ENCODE results near the gene ITGBL1. TPM values are rescaled to one million over a fixed set of nuclear protein-coding genes. Genes with fewer than 3 reads are reported as not detected.

ITGBL1 gene
- total and polyA plus RNA-seq, 2 experiments from 2014 or later = 0.29 TPM; not detected in 1

GRCh38 chr13:101681834-101682233, 229.4 kb downstream of the ITGBL1 start:
- TF ChIP-seq CTCF (conservative IDR thresholded peaks at IDR 0.05; ENCODE audit: low read depth in 2 of 2) (no peak), ZNF462 (CRISPR knock-in tag; IDR thresholded peaks at IDR 0.05) (no peak), EZH2 (IDR thresholded peaks at IDR 0.05; ENCODE audit: low read depth, unreplicated experiment) (no peak), EZH2phosphoT487 (IDR thresholded peaks at IDR 0.05; ENCODE audit: unreplicated experiment) (no peak), STAT1 (IDR thresholded peaks at IDR 0.05; ENCODE audit: unreplicated experiment) (no peak), JUNB (IDR thresholded peaks at IDR 0.05; ENCODE audit: unreplicated experiment) (no peak), CREB1 (CRISPR knock-in tag; IDR thresholded peaks at IDR 0.05; ENCODE audit: low read depth) (no peak), POLR2AphosphoS5 (IDR thresholded peaks at IDR 0.05; ENCODE audit: low read depth) (no peak), NANOG (IDR thresholded peaks at IDR 0.05; ENCODE audit: borderline replicate concordance) (no peak), ZNF331 (CRISPR knock-in tag; IDR thresholded peaks at IDR 0.05; ENCODE audit: low read depth) (no peak), ETS1 (IDR thresholded peaks at IDR 0.05) (no peak), ZNF114 (CRISPR knock-in tag; IDR thresholded peaks at IDR 0.05) (no peak)
- TF ChIP-seq, protein P1, sequence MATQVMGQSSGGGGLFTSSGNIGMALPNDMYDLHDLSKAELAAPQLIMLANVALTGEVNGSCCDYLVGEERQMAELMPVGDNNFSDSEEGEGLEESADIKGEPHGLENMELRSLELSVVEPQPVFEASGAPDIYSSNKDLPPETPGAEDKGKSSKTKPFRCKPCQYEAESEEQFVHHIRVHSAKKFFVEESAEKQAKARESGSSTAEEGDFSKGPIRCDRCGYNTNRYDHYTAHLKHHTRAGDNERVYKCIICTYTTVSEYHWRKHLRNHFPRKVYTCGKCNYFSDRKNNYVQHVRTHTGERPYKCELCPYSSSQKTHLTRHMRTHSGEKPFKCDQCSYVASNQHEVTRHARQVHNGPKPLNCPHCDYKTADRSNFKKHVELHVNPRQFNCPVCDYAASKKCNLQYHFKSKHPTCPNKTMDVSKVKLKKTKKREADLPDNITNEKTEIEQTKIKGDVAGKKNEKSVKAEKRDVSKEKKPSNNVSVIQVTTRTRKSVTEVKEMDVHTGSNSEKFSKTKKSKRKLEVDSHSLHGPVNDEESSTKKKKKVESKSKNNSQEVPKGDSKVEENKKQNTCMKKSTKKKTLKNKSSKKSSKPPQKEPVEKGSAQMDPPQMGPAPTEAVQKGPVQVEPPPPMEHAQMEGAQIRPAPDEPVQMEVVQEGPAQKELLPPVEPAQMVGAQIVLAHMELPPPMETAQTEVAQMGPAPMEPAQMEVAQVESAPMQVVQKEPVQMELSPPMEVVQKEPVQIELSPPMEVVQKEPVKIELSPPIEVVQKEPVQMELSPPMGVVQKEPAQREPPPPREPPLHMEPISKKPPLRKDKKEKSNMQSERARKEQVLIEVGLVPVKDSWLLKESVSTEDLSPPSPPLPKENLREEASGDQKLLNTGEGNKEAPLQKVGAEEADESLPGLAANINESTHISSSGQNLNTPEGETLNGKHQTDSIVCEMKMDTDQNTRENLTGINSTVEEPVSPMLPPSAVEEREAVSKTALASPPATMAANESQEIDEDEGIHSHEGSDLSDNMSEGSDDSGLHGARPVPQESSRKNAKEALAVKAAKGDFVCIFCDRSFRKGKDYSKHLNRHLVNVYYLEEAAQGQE (IDR thresholded peaks at IDR 0.05; ENCODE audit: unreplicated experiment) = no peak
- no peaks in the 10 kb centered on the region for H3K27me3 ChIP-seq (ENCODE audit: insufficient read depth)
- ATAC-seq = no peak

More at GRCh38 chr13:101681834-101682233, 229.4 kb downstream of the ITGBL1 start:
- no peak overlapping the region for H2AFZ ChIP-seq
- no peak overlapping the region for H3K4me3 Mint-ChIP-seq
- no peaks in the 10 kb centered on the region for H3K9me3 Mint-ChIP-seq
- no peaks in the 10 kb centered on the region for H3K79me2 ChIP-seq (replicated peaks; ENCODE audit: insufficient read depth)
- H3K27ac Mint-ChIP-seq = no peak overlapping the region
- no peak overlapping the region for H3K4me2 ChIP-seq
- no peaks in the 10 kb centered on the region for H3K9me2 ChIP-seq (ENCODE audit: insufficient read depth)
- no peaks in the 10 kb centered on the region for H4K20me1 ChIP-seq (replicated peaks; ENCODE audit: insufficient read depth)
- no peaks in the 10 kb centered on the region for H3K4me1 ChIP-seq (ENCODE audit: insufficient read depth)
- no peaks in the 10 kb centered on the region for H3K36me3 Mint-ChIP-seq (ENCODE audit: low read depth)
- H3F3A ChIP-seq (replicated peaks; ENCODE audit: low read depth) = no peaks in the 10 kb centered on the region
- no peaks in the 10 kb centered on the region for H3K36me3 ChIP-seq (ENCODE audit: insufficient read depth)
- no peaks in the 10 kb centered on the region for H3K27me3 Mint-ChIP-seq (ENCODE audit: insufficient read depth, low read depth, poor library complexity)
- H3K4me3 ChIP-seq = no peak overlapping the region
- H3K4me1 Mint-ChIP-seq = no peaks in the 10 kb centered on the region
- DNase-seq (ENCODE audit: low spot score) = no peak
- no peak overlapping the region for H3K27ac ChIP-seq (ENCODE audit: low read depth)

All from GM23338 (cell line).